CD14-positive monocyte (primary cell): Measurements from ENCODE around the gene MRPL9. TPM values are rescaled to one million over a fixed set of nuclear protein-coding genes. Genes with fewer than 3 reads are reported as not detected.

Source experiments
- DNase-seq, 3 donors: peaks; one replicate each; pipeline ENCODE4 v3.0.0-alpha.2; 2011 to 2022
- H2AFZ ChIP-seq: 2 replicates; pipeline ENCODE4 v1.6.0; 2012; ENCODE audit warnings: mild to moderate bottlenecking, low read depth, low read length, inconsistent platforms; ENCODE audit not compliant: insufficient read depth, poor library complexity, severe bottlenecking
- H3K27ac ChIP-seq, 2 donors: 1 replicate in 1 of 2; 2 replicates in 1 of 2; pipeline ENCODE4 v1.5.1; 2012 to 2013; ENCODE audit warnings: low read length in 2 of 2, control low read depth in 1 of 2, inconsistent platforms in 1 of 2, low read depth in 1 of 2, mild to moderate bottlenecking in 1 of 2
- H3K27me3 ChIP-seq, 2 donors: one replicate each; pipeline versions ENCODE4 v1.6.0 to v1.6.1; 2011 to 2013; ENCODE audit warnings: low read length in 2 of 2; ENCODE audit not compliant: control insufficient read depth in 2 of 2, insufficient read depth in 2 of 2
- H3K36me3 ChIP-seq, 2 donors: replicated peaks in 1 of 2; 1 replicate in 1 of 2; 2 replicates in 1 of 2; pipeline versions ENCODE4 v1.5.1 to v1.6.1; 2012 to 2013; ENCODE audit warnings: low read length in 2 of 2, control low read depth in 1 of 2, inconsistent platforms in 1 of 2, mild to moderate bottlenecking in 1 of 2; ENCODE audit not compliant: insufficient read depth in 2 of 2, control insufficient read depth in 1 of 2
- H3K4me1 ChIP-seq, 2 donors: 1 replicate in 1 of 2; 2 replicates in 1 of 2; pipeline versions ENCODE4 v1.5.1 to v1.6.1; 2012 to 2013; ENCODE audit warnings: low read length in 2 of 2, control low read depth in 1 of 2, inconsistent platforms in 1 of 2, mild to moderate bottlenecking in 1 of 2, moderate library complexity in 1 of 2; ENCODE audit not compliant: insufficient read depth in 2 of 2, control insufficient read depth in 1 of 2
- H3K4me2 ChIP-seq: replicated peaks from 2 replicates; pipeline ENCODE3; 2012; ENCODE audit warnings: low read length, moderate library complexity, mild to moderate bottlenecking; ENCODE audit not compliant: poor library complexity, severe bottlenecking; ENCODE audit errors: extremely low read depth
- H3K4me3 ChIP-seq, 3 experiments: fragments of 200-600 bp in 1 of 3; sonication (generic) in 1 of 3; replicated peaks in 1 of 3; 1 replicate in 2 of 3; 2 replicates in 1 of 3; pipeline ENCODE4 v1.5.1; 2011 to 2013; ENCODE audit warnings: low read length in 3 of 3, mild to moderate bottlenecking in 3 of 3, control low read depth in 2 of 3, low read depth in 2 of 3, inconsistent platforms in 1 of 3, moderate library complexity in 1 of 3
- H3K79me2 ChIP-seq: 2 replicates; pipeline ENCODE4 v1.6.0; 2012; ENCODE audit warnings: mild to moderate bottlenecking, control low read depth, inconsistent platforms, low read length, moderate library complexity; ENCODE audit not compliant: insufficient read depth
- H3K9ac ChIP-seq: 2 replicates; pipeline ENCODE4 v1.6.0; 2017; ENCODE audit warnings: low read length, mild to moderate bottlenecking; ENCODE audit not compliant: insufficient read depth, poor library complexity, severe bottlenecking
- H3K9me3 ChIP-seq, 2 donors: replicated peaks in 1 of 2; 1 replicate in 1 of 2; 2 replicates in 1 of 2; pipeline versions ENCODE4 v1.5.1 to v1.6.1; 2012 to 2013; ENCODE audit warnings: low read length in 2 of 2, control low read depth in 1 of 2; ENCODE audit not compliant: control insufficient read depth in 1 of 2, insufficient read depth in 1 of 2
- H4K20me1 ChIP-seq: 2 replicates; pipeline ENCODE4 v1.6.0; 2012; ENCODE audit warnings: mild to moderate bottlenecking, low read length, control low read depth, moderate library complexity; ENCODE audit not compliant: insufficient read depth
- H3K27ac Mint-ChIP-seq, 7 donors: one replicate each; pipeline ENCODE4 v1.8.0; 2020; ENCODE audit warnings: mild to moderate bottlenecking in 7 of 7, mixed read lengths in 7 of 7, moderate library complexity in 6 of 7, inconsistent platforms in 2 of 7
- H3K27me3 Mint-ChIP-seq, 3 donors: one replicate each; pipeline ENCODE4 v1.8.0; 2021 to 2022; ENCODE audit warnings: low read depth in 3 of 3, mild to moderate bottlenecking in 3 of 3, mixed read lengths in 3 of 3, moderate library complexity in 3 of 3, inconsistent platforms in 1 of 3
- H3K36me3 Mint-ChIP-seq, 2 donors: one replicate each; pipeline ENCODE4 v1.8.0; 2020; ENCODE audit warnings: mixed read lengths in 2 of 2, inconsistent platforms in 1 of 2, mild to moderate bottlenecking in 1 of 2
- H3K4me1 Mint-ChIP-seq: one replicate; pipeline ENCODE4 v1.8.0; 2020; ENCODE audit warnings: mild to moderate bottlenecking, mixed read lengths
- H3K4me3 Mint-ChIP-seq, 2 donors: one replicate each; pipeline ENCODE4 v1.8.0; 2020; ENCODE audit warnings: mild to moderate bottlenecking in 2 of 2, mixed read lengths in 2 of 2, moderate library complexity in 1 of 2
- H3K9me3 Mint-ChIP-seq, 7 donors: one replicate each; pipeline ENCODE4 v1.8.0; 2020 to 2022; ENCODE audit warnings: mixed read lengths in 7 of 7, mild to moderate bottlenecking in 6 of 7, moderate library complexity in 6 of 7, inconsistent platforms in 2 of 7
- WGBS: methylation state at CpG from one replicate; pipeline ENCODE4 v1.1.5; 2013; ENCODE audit warnings: missing lambda C conversion rate; ENCODE audit not compliant: insufficient coverage; 5-methylcytosine and 5-hydroxymethylcytosine counted together
- intact Hi-C, 2 donors: fragments of 100-400 bp; cut with micrococcal nuclease; formaldehyde crosslinking; loops; one replicate each; pipeline versions ENCODE4 v1.15.0 to v1.15.1; 2023
- polyA plus RNA-seq, 3 donors: library from polyadenylated mRNA; depleted of rRNA in 1 of 3; unstranded in 2 of 3; stranded (reverse) in 1 of 3; fragments of 300-500 nt in 2 of 3; fragments of >200 nt in 1 of 3; fragmentation: Illumina TruSeq in 2 of 3; gene quantifications; 1 replicate in 2 of 3; 2 replicates in 1 of 3; pipeline ENCODE4 v1.2.3, GENCODE V29; 2012 to 2021
- TF ChIP-seq, protein P1 (sequence below): fragments of 200-600 bp; IDR thresholded peaks from one replicate; pipeline ENCODE4 v1.8.0; 2022; ENCODE audit warnings: antibody characterized with exemption, mild to moderate bottlenecking

Gene MRPL9
- polyA plus RNA-seq, 3 donors = 25.6 to 56.6 (median 56.4) TPM

DNA sequence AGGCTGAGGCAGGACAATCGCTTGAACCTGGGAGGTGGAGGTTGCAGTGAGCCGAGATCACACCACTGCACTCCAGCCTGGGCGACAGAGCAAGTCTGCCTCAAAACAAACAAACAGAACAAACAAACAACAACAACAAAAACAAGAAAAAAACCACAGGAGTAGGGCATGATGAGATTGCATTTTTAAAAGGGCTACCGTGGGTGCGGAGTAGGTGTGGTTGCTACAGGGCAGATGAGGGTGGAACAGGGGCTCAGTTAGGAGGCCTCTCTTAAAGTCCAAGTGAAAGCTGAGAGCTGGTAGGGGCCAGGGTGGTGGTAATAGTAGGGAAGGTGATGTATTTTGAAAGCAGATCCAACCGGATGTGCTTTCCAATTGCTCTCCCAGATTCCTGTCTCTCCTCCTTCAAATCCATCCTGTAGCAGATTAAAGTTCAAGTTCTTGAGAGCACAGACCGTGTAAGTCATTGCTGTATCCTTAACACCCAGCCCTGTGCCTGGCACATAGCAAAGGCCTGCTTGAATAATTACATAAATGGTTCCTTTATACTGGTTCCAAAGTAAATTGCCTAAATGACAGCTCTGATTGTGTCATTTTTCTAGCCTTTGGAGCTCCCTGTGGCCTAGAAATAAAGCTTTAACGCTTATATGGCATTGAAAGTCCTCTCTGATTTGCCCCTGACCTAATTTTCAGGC, 46.1 kb upstream of the MRPL9 start:
- peak overlapping the region; percentile 6 for H2AFZ ChIP-seq
- WGBS = 38% methylated on average over 2 of the region's 8 CpGs
- Mint-ChIP-seq H3K4me1 (peaks cover 15% of the 10 kb centered on the region), H3K27ac (no peak overlapping the region), H3K36me3 (no peaks in the 10 kb centered on the region), H3K9me3 (no peaks in the 10 kb centered on the region), H3K4me3 (no peak overlapping the region), H3K27me3 (peaks cover 12 to 22% (median 12%) of the 10 kb centered on the region in 3 donors)
- H3K79me2 ChIP-seq = no peaks in the 10 kb centered on the region
- H4K20me1 ChIP-seq = no peaks in the 10 kb centered on the region
- H3K4me1 ChIP-seq = peaks cover 0 to 6% of the 10 kb centered on the region in 2 donors
- H3K4me2 ChIP-seq = no peak overlapping the region
- H3K27me3 ChIP-seq = no peaks in the 10 kb centered on the region
- TF ChIP-seq, protein P1, sequence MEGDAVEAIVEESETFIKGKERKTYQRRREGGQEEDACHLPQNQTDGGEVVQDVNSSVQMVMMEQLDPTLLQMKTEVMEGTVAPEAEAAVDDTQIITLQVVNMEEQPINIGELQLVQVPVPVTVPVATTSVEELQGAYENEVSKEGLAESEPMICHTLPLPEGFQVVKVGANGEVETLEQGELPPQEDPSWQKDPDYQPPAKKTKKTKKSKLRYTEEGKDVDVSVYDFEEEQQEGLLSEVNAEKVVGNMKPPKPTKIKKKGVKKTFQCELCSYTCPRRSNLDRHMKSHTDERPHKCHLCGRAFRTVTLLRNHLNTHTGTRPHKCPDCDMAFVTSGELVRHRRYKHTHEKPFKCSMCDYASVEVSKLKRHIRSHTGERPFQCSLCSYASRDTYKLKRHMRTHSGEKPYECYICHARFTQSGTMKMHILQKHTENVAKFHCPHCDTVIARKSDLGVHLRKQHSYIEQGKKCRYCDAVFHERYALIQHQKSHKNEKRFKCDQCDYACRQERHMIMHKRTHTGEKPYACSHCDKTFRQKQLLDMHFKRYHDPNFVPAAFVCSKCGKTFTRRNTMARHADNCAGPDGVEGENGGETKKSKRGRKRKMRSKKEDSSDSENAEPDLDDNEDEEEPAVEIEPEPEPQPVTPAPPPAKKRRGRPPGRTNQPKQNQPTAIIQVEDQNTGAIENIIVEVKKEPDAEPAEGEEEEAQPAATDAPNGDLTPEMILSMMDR = no peak
- H3K9me3 ChIP-seq = no peaks in the 10 kb centered on the region
- no peaks in the 10 kb centered on the region for H3K36me3 ChIP-seq
- no peak overlapping the region for H3K4me3 ChIP-seq
- intact Hi-C loops = no loop called here
- no peak overlapping the region for H3K9ac ChIP-seq
- DNase-seq = no peak
- no peak overlapping the region for H3K27ac ChIP-seq

DNA sequence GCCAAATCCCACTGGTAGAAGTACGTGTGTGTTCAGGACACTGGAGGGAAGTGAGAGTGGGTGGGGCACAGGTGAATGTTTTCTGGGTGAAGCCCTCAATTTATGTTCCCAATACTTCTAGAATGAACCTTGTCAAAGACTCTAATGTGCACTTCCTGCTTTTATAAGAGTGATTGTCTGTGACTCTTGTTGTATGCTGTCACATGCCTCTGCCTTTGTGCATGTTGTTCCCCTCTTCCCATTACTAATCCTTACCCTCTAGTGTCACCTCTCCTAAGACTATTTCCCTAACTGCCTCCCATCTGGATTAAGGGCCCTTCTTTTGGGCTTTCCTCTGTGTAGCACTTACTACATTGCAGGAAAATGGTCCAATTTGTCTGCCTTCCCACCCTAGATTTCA, 44.5 kb upstream of the MRPL9 start:
- Histone ChIP-seq H4K20me1 (no peaks in the 10 kb centered on the region), H3K4me2 (no peak overlapping the region), H3K27ac (no peak overlapping the region), H3K79me2 (no peaks in the 10 kb centered on the region), H3K4me1 (peaks cover 0 to 6% of the 10 kb centered on the region in 2 donors), H3K27me3 (peaks cover 0 to 2% of the 10 kb centered on the region in 2 donors), H3K36me3 (no peaks in the 10 kb centered on the region), H3K4me3 (no peak overlapping the region), H3K9me3 (no peaks in the 10 kb centered on the region), H2AFZ (no peak overlapping the region), H3K9ac (no peak overlapping the region)
- H3K9me3 Mint-ChIP-seq = no peaks in the 10 kb centered on the region
- H3K27me3 Mint-ChIP-seq = peaks cover 15 to 18% (median 16%) of the 10 kb centered on the region in 3 donors
- TF ChIP-seq, protein P1 = no peak
- no peak for DNase-seq
- no peaks in the 10 kb centered on the region for H3K36me3 Mint-ChIP-seq
- intact Hi-C loops = no loop called here
- WGBS = no CpG with 5 or more reads among the region's 1 CpG
- H3K4me1 Mint-ChIP-seq = peaks cover 15% of the 10 kb centered on the region
- H3K4me3 Mint-ChIP-seq = no peak overlapping the region
- H3K27ac Mint-ChIP-seq = no peak overlapping the region
